ENCODE measurements around the gene EIF3F.

The EIF3F gene

GRCh38 chr11:8017894-8018483, 30.9 kb downstream of the EIF3F start:
- Histone ChIP-seq H3K27ac (ENCODE audit: low read depth, low read length) (peak overlapping the region; percentile 71), H3K4me3 (ENCODE audit: low read length) (peak overlapping the region; percentile 59)

GRCh38 chr11:8018484-8019313, 31.6 kb downstream of the EIF3F start:
- Histone ChIP-seq H3K27me3 (ENCODE audit: control insufficient read depth, insufficient read depth, low read length) (no peaks in the 10 kb centered on the region), H3K27ac (ENCODE audit: low read depth, low read length) (peak overlapping the region; percentile 71), H3K9ac (ENCODE audit: low read length) (peak overlapping the region; percentile 56)

More at GRCh38 chr11:8017894-8018483, 30.9 kb downstream of the EIF3F start:
- H3K4me1 ChIP-seq (ENCODE audit: control insufficient read depth, insufficient read depth, low read length) = peaks cover 5% of the 10 kb centered on the region
- no peak overlapping the region for H3K9ac ChIP-seq (ENCODE audit: low read length)
- H3K36me3 ChIP-seq (ENCODE audit: control insufficient read depth, insufficient read depth, low read length) = no peaks in the 10 kb centered on the region
- no peaks in the 10 kb centered on the region for H3K27me3 ChIP-seq (ENCODE audit: control insufficient read depth, insufficient read depth, low read length)

GRCh38 chr11:8019314-8020243, 32.4 kb downstream of the EIF3F start:
- Histone ChIP-seq H3K27ac (ENCODE audit: low read depth, low read length) (peak overlapping the region; percentile 71), H3K4me1 (ENCODE audit: control insufficient read depth, insufficient read depth, low read length) (peaks cover 5% of the 10 kb centered on the region), H3K27me3 (ENCODE audit: control insufficient read depth, insufficient read depth, low read length) (no peaks in the 10 kb centered on the region), H3K36me3 (ENCODE audit: control insufficient read depth, insufficient read depth, low read length) (no peaks in the 10 kb centered on the region), H3K4me3 (ENCODE audit: low read length) (peak overlapping the region; percentile 59), H3K9ac (ENCODE audit: low read length) (peak overlapping the region; percentile 56)

More at GRCh38 chr11:8018484-8019313, 31.6 kb downstream of the EIF3F start:
- H3K36me3 ChIP-seq (ENCODE audit: control insufficient read depth, insufficient read depth, low read length) = no peaks in the 10 kb centered on the region
- peaks cover 5% of the 10 kb centered on the region for H3K4me1 ChIP-seq (ENCODE audit: control insufficient read depth, insufficient read depth, low read length)
- H3K4me3 ChIP-seq (ENCODE audit: low read length) = peak overlapping the region; percentile 59

GRCh38 chr11:8020244-8020597, 33.1 kb downstream of the EIF3F start:
- Histone ChIP-seq H3K4me1 (ENCODE audit: control insufficient read depth, insufficient read depth, low read length) (peaks cover 5% of the 10 kb centered on the region), H3K36me3 (ENCODE audit: control insufficient read depth, insufficient read depth, low read length) (no peaks in the 10 kb centered on the region), H3K4me3 (ENCODE audit: low read length) (peak overlapping the region; percentile 53), H3K27me3 (ENCODE audit: control insufficient read depth, insufficient read depth, low read length) (no peaks in the 10 kb centered on the region), H3K9ac (ENCODE audit: low read length) (no peak overlapping the region), H3K27ac (ENCODE audit: low read depth, low read length) (no peak overlapping the region)

GRCh38 chr11:8021920-8022319, 34.8 kb downstream of the EIF3F start:
- H3K27me3 ChIP-seq (ENCODE audit: control insufficient read depth, insufficient read depth, low read length) = no peaks in the 10 kb centered on the region
- no peak overlapping the region for H3K4me3 ChIP-seq (ENCODE audit: low read length)
- H3K4me1 ChIP-seq (ENCODE audit: control insufficient read depth, insufficient read depth, low read length) = peaks cover 5% of the 10 kb centered on the region
- no peak overlapping the region for H3K9ac ChIP-seq (ENCODE audit: low read length)
- H3K36me3 ChIP-seq (ENCODE audit: control insufficient read depth, insufficient read depth, low read length) = no peaks in the 10 kb centered on the region
- H3K27ac ChIP-seq (ENCODE audit: low read depth, low read length) = no peak overlapping the region

GRCh38 chr11:8022876-8023275, 35.7 kb downstream of the EIF3F start:
- Histone ChIP-seq H3K4me3 (ENCODE audit: low read length) (no peak overlapping the region), H3K36me3 (ENCODE audit: control insufficient read depth, insufficient read depth, low read length) (no peaks in the 10 kb centered on the region), H3K27me3 (ENCODE audit: control insufficient read depth, insufficient read depth, low read length) (no peaks in the 10 kb centered on the region), H3K9ac (ENCODE audit: low read length) (no peak overlapping the region), H3K27ac (ENCODE audit: low read depth, low read length) (no peak overlapping the region), H3K4me1 (ENCODE audit: control insufficient read depth, insufficient read depth, low read length) (peaks cover 5% of the 10 kb centered on the region)

GRCh38 chr11:8023831-8024555, 36.9 kb downstream of the EIF3F start:
- no peaks in the 10 kb centered on the region for H3K36me3 ChIP-seq (ENCODE audit: control insufficient read depth, insufficient read depth, low read length)
- no peak overlapping the region for H3K27ac ChIP-seq (ENCODE audit: low read depth, low read length)
- no peak overlapping the region for H3K9ac ChIP-seq (ENCODE audit: low read length)
- peaks cover 5% of the 10 kb centered on the region for H3K4me1 ChIP-seq (ENCODE audit: control insufficient read depth, insufficient read depth, low read length)
- H3K27me3 ChIP-seq (ENCODE audit: control insufficient read depth, insufficient read depth, low read length) = no peaks in the 10 kb centered on the region
- no peak overlapping the region for H3K4me3 ChIP-seq (ENCODE audit: low read length)

- Histone ChIP-seq H3K36me3 (ENCODE audit: control insufficient read depth, insufficient read depth, low read length) (no peaks in the 10 kb centered on the region), H3K27me3 (ENCODE audit: control insufficient read depth, insufficient read depth, low read length) (no peaks in the 10 kb centered on the region), H3K27ac (ENCODE audit: low read depth, low read length) (no peak overlapping the region), H3K9ac (ENCODE audit: low read length) (no peak overlapping the region), H3K4me3 (ENCODE audit: low read length) (no peak overlapping the region), H3K4me1 (ENCODE audit: control insufficient read depth, insufficient read depth, low read length) (peaks cover 3% of the 10 kb centered on the region)
Measured at GRCh38 chr11:8025123-8025522, 38.0 kb downstream of the EIF3F start.

GRCh38 chr11:8025816-8026215, 38.7 kb downstream of the EIF3F start:
- Histone ChIP-seq H3K4me3 (ENCODE audit: low read length) (no peak overlapping the region), H3K9ac (ENCODE audit: low read length) (no peak overlapping the region), H3K4me1 (ENCODE audit: control insufficient read depth, insufficient read depth, low read length) (no peaks in the 10 kb centered on the region), H3K36me3 (ENCODE audit: control insufficient read depth, insufficient read depth, low read length) (no peaks in the 10 kb centered on the region), H3K27me3 (ENCODE audit: control insufficient read depth, insufficient read depth, low read length) (no peaks in the 10 kb centered on the region), H3K27ac (ENCODE audit: low read depth, low read length) (no peak overlapping the region)

GRCh38 chr11:8026982-8027381, 39.8 kb downstream of the EIF3F start:
- Histone ChIP-seq H3K4me3 (ENCODE audit: low read length) (no peak overlapping the region), H3K27ac (ENCODE audit: low read depth, low read length) (no peak overlapping the region)

GRCh38 chr11:8028766-8029165, 41.6 kb downstream of the EIF3F start:
- Histone ChIP-seq H3K4me3 (ENCODE audit: low read length) (no peak overlapping the region), H3K36me3 (ENCODE audit: control insufficient read depth, insufficient read depth, low read length) (no peaks in the 10 kb centered on the region), H3K4me1 (ENCODE audit: control insufficient read depth, insufficient read depth, low read length) (peaks cover 4% of the 10 kb centered on the region), H3K9ac (ENCODE audit: low read length) (no peak overlapping the region), H3K27ac (ENCODE audit: low read depth, low read length) (no peak overlapping the region), H3K27me3 (ENCODE audit: control insufficient read depth, insufficient read depth, low read length) (no peaks in the 10 kb centered on the region)

More at GRCh38 chr11:8026982-8027381, 39.8 kb downstream of the EIF3F start:
- Histone ChIP-seq H3K36me3 (ENCODE audit: control insufficient read depth, insufficient read depth, low read length) (no peaks in the 10 kb centered on the region), H3K9ac (ENCODE audit: low read length) (no peak overlapping the region), H3K27me3 (ENCODE audit: control insufficient read depth, insufficient read depth, low read length) (no peaks in the 10 kb centered on the region), H3K4me1 (ENCODE audit: control insufficient read depth, insufficient read depth, low read length) (no peaks in the 10 kb centered on the region)
